SKM-1 treated with dmso at 0.1 percent for 144 hours (cell line): ENCODE results near the gene HMX3.

Experiments used
- DNase-seq: peaks from one replicate; lab custom pipeline; 2025; ENCODE audit not compliant: unreplicated experiment; lab: John Stamatoyannopoulos, UW

Gene HMX3

GRCh38 chr10:123135415-123136141 is at the start of gene HMX3:
HMX3 (plus strand) TSS chr10:123135970; CDS start chr10:123136051, 81 bp downstream.
- no peak for DNase-seq

- no peak for DNase-seq
Measured at GRCh38 chr10:123086281-123086680, 49.5 kb upstream of the HMX3 start.

GRCh38 chr10:123087348-123087747 is 48.4 kb upstream of the HMX3 start:
- no peak for DNase-seq

- DNase-seq = no peak
Measured at GRCh38 chr10:123087786-123088185, 48.0 kb upstream of the HMX3 start.

GRCh38 chr10:123092635-123093414 is 42.9 kb upstream of the HMX3 start:
- DNase-seq = no peak

DNA sequence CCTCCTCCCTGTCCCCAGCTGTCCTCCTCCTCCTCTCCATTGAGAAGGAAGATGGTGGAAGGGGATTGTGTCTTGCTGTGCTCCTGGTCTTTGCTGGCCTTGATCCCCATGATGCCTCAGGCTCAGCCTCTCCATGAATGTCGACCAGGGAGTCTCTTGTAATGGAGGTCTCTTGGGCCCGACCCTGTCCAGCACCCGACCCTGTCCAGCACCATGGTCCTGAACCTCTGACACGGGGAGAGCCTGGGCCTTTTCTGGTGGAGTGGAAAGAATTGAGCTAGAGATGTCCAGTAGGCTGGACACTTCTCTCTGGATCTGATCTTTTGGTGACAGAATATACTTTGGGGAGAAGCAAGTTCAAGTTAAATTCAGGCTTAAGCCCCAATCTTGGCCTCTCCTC is 42.3 kb upstream of the HMX3 start:
- no peak for DNase-seq

- no peak for DNase-seq
Measured at GRCh38 chr10:123096452-123096851, 39.3 kb upstream of the HMX3 start.

- DNase-seq = no peak
Measured at GRCh38 chr10:123097039-123097438, 38.7 kb upstream of the HMX3 start.

DNA sequence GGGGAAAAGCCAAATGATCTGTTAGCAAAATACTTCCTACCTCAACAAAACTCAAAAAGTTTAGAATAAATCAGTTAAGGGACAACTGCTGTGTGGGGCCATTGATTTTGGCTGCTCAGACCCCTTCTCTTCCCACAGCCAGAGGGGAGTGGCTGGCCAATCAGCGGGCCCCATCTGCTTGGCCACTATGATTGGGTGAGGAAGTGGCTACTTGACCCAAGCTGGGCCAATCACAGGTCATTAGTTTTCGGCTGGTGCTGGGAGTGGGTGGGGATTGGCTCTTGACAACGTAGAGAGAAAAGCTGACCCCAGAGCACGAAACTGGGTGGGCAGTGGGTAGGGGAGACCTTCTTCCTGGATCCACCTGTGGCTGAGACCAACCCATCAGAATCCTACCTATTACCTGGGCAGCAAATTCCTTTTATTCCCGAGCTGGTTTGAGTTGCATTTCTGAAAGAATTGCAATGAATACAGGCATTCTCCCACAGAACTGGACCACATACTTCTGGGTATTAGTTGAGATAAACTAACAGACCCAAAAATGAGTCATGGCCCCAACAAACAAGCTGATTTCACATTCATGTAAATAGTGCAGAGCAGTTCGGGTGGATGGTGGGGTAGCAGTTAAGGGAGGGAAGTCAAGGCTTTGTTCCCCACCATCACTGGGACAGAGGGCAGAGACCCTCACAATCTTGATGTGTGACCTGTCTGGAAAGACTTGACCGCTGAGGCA is 35.6 kb upstream of the HMX3 start:
- no peak for DNase-seq

DNA sequence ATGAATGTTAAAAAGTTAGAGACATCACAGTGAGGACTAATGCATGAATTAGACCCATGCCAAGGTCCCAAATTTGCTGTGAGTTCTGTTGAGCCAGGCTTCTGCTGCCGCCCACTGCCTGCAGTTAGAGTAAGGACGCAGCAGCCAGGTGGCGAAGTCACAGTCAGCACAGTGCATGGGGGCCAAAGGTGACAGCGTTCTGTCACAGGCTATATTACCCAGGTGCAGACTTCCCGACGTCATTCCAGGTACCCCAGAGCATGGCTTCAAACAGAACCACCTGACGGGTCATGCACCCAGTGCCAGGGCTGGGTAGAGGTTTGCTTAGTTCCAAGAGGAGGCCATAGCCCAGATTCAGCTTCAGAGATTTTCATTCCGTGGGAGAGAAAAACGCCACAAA is 33.9 kb upstream of the HMX3 start:
- DNase-seq = no peak

DNA sequence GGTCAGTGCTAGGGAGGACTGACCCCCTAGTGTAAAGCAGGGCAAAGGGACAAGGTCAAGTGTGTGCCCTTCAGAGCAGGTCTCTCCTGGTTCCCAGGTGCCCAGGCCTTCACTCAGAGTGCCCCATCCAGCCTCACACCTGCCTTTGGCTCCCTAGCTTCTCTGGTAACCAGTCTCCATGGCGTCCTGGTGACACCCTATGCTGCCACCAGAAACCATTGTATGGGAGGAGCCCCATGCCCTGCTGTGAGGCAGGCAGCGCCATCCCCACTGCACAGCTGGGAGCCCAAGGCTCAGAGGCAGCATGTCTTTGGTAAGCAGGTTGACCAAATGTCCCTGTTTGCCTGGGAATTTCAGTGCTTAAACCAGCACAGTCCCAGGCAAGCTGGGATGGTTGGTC is 33.1 kb upstream of the HMX3 start:
- DNase-seq = no peak

- DNase-seq = no peak
Measured at GRCh38 chr10:123103944-123104343, 31.8 kb upstream of the HMX3 start.

DNA sequence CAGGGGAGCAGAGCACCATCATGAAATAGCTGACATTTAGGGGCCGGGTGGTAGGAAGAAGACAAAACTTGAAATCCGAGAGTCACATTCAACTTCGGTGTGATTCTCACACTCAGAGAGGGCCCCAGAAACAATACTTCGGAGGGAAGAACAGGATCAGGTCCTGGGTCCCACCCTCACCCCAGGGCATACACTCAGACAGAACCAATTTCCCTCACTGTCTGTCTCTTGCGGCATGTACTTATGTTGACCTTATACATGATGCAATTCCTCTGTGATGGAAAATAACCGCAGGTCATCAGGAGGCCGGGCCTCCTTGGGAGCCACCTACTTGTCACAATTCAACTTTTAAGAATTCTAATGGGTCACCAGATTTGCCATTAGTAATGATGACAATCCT is 26.3 kb upstream of the HMX3 start:
- no peak for DNase-seq

GRCh38 chr10:123117644-123118417 is 17.9 kb upstream of the HMX3 start:
- no peak for DNase-seq

- no peak for DNase-seq
Measured at GRCh38 chr10:123119081-123119480, 16.7 kb upstream of the HMX3 start.

GRCh38 chr10:123126246-123126645 is 9.5 kb upstream of the HMX3 start:
- DNase-seq = no peak

GRCh38 chr10:123129618-123130271 is 6.0 kb upstream of the HMX3 start:
- DNase-seq = no peak

DNA sequence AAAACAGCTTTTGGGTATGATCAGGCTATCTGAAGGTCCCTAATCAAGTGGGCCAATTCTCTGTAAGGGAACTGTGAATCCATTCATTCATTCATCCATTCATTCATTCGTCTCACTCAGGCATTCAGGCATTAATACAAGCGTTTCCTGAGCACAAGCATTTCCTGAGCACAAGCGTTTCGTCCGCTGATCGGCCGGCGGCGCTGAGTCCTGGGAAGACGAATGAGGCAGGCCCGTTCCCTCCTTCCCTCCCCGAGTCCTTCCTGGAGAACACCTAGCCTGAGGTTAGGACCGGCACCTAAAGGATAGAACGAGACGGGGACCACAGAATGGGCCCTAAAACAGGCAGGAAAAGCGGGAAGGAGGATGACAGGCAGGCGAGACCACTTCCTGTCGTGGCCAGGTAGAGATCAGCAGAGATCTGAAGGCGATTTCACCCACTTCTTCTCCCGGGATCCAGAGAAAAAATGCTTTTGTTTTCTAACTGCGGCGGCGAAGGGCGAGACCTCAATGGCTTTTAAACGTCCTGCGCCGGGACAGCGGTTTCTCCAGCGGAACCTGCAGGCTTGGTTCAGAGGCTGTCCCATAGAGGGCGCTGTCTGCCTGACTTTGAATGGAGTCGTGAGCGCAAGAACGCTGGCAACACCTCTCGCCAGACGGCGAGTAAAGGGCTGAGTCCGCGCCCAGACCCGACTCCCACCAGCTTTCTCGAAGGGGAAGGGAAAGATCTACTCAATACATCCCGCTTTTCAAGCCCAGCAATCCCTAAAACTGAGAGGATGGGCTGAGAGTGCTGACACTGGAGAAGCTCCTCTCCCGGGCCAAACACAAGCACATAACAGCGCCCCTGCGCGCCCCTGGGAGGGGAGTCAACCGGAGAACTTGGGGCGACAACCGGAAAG is 2.9 kb upstream of the HMX3 start:
- peak; percentile 47 for DNase-seq

- DNase-seq = no peak
Measured at GRCh38 chr10:123133541-123134342, 2.0 kb upstream of the HMX3 start.
